ENCODE results near the gene MIPOL1. TPM values are rescaled to one million over a fixed set of nuclear protein-coding genes. Genes with fewer than 3 reads are reported as not detected.
A peak's percentile ranks its signal among the peaks of the same experiment; 100 is the strongest.

The MIPOL1 gene
- total and polyA plus RNA-seq, 2 of the 13 experiments (the other 11 are each of a cell fraction or from before 2014, with no cell fraction given), result 8.6 to 34.2 TPM

- TF ChIP-seq, protein P1, sequence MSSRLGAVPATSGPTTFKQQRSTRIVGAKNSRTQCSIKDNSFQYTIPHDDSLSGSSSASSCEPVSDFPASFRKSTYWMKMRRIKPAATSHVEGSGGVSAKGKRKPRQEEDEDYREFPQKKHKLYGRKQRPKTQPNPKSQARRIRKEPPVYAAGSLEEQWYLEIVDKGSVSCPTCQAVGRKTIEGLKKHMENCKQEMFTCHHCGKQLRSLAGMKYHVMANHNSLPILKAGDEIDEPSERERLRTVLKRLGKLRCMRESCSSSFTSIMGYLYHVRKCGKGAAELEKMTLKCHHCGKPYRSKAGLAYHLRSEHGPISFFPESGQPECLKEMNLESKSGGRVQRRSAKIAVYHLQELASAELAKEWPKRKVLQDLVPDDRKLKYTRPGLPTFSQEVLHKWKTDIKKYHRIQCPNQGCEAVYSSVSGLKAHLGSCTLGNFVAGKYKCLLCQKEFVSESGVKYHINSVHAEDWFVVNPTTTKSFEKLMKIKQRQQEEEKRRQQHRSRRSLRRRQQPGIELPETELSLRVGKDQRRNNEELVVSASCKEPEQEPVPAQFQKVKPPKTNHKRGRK (CRISPR knock-in tag; IDR thresholded peaks at IDR 0.05), result no peak
- TF ChIP-seq ZNF232 (CRISPR knock-in tag; IDR thresholded peaks at IDR 0.05; ENCODE audit: borderline replicate concordance) (peak; percentile 87; the same call in 1 of the 2 replicates), ZBTB33 (CRISPR knock-in tag; IDR thresholded peaks at IDR 0.05) (0 out of 2 replicates have a peak, but pooled peaks have one; percentile 57), ZNF792 (CRISPR knock-in tag; IDR thresholded peaks at IDR 0.05) (peak; percentile 80; the same call in 1 of the 2 replicates), MXD3 (CRISPR knock-in tag; IDR thresholded peaks at IDR 0.05) (peak; percentile 94), AHR (CRISPR knock-in tag; IDR thresholded peaks at IDR 0.05) (peak; percentile 71; the same call in 1 of the 2 replicates), ZNF225 (CRISPR knock-in tag; IDR thresholded peaks at IDR 0.05) (peak; percentile 97), TFDP1 (CRISPR knock-in tag; IDR thresholded peaks at IDR 0.05; ENCODE audit: borderline replicate concordance) (peak; percentile 90; the same call in 1 of the 2 replicates), SMARCE1 (IDR thresholded peaks at IDR 0.05; ENCODE audit: borderline replicate concordance) (no peak), GPBP1L1 (CRISPR knock-in tag; IDR thresholded peaks at IDR 0.05) (no peak), GLI4 (CRISPR knock-in tag; IDR thresholded peaks at IDR 0.05; ENCODE audit: borderline replicate concordance) (peak; percentile 93; the same call in 1 of the 2 replicates), GFI1 (CRISPR knock-in tag; IDR thresholded peaks at IDR 0.05; ENCODE audit: borderline replicate concordance) (peak; percentile 84), NFE2L1 (CRISPR knock-in tag; IDR thresholded peaks at IDR 0.05; ENCODE audit: borderline replicate concordance) (no peak), KDM5B (CRISPR knock-in tag; IDR thresholded peaks at IDR 0.05; ENCODE audit: borderline replicate concordance) (peak; percentile 98), ZNF589 (CRISPR knock-in tag; conservative IDR thresholded peaks at IDR 0.05) (peak; percentile 94), SRSF4 (IDR thresholded peaks at IDR 0.05; ENCODE audit: low read depth, low read length, poor library complexity, severe bottlenecking) (no peak), ZFY (CRISPR knock-in tag; IDR thresholded peaks at IDR 0.05) (peak; percentile 99), ZNF224 (CRISPR knock-in tag; IDR thresholded peaks at IDR 0.05) (no peak; the same call in 1 of the 2 replicates), ZBTB21 (CRISPR knock-in tag; IDR thresholded peaks at IDR 0.05) (peak; percentile 19; the same call in 1 of the 2 replicates), TOPORS (CRISPR knock-in tag; IDR thresholded peaks at IDR 0.05) (peak; percentile 89; the same call in 1 of the 2 replicates), XRCC5 (optimal IDR thresholded peaks at IDR 0.05; ENCODE audit: low read length) (peak; percentile 96)
- TF ChIP-seq, protein P2, sequence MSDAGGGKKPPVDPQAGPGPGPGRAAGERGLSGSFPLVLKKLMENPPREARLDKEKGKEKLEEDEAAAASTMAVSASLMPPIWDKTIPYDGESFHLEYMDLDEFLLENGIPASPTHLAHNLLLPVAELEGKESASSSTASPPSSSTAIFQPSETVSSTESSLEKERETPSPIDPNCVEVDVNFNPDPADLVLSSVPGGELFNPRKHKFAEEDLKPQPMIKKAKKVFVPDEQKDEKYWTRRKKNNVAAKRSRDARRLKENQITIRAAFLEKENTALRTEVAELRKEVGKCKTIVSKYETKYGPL (CRISPR knock-in tag; IDR thresholded peaks at IDR 0.05), result no peak; the same call in 1 of the 2 replicates
These were observed at the start of gene MIPOL1 (continued) for GRCh38 chr14:37197421-37198272.
